D721Med (cell line): Measurements from ENCODE around the gene LDLRAD4.

Experiments
- DNase-seq: peaks from one replicate; pipeline ENCODE4 v3.0.0; 2011; ENCODE audit warnings: low spot score; ENCODE audit not compliant: insufficient read length
- FAIRE-seq: peaks from 2 replicates; lab custom pipeline; 2011; peaks lifted over from hg19 to GRCh38; lab: Jason Lieb, UNC
- TF ChIP-seq, protein P1 (sequence below): IDR thresholded peaks from 2 replicates; pipeline ENCODE4 v1.5.1; 2012; ENCODE audit warnings: mild to moderate bottlenecking, control low read depth; ENCODE audit not compliant: insufficient read depth; ENCODE audit errors: missing control alignments

The LDLRAD4 gene

GRCh38 chr18:13574355-13574754 lies 355.8 kb downstream of the LDLRAD4 start:
- FAIRE-seq (no peak), DNase-seq (no peak)
- TF ChIP-seq, protein P1, sequence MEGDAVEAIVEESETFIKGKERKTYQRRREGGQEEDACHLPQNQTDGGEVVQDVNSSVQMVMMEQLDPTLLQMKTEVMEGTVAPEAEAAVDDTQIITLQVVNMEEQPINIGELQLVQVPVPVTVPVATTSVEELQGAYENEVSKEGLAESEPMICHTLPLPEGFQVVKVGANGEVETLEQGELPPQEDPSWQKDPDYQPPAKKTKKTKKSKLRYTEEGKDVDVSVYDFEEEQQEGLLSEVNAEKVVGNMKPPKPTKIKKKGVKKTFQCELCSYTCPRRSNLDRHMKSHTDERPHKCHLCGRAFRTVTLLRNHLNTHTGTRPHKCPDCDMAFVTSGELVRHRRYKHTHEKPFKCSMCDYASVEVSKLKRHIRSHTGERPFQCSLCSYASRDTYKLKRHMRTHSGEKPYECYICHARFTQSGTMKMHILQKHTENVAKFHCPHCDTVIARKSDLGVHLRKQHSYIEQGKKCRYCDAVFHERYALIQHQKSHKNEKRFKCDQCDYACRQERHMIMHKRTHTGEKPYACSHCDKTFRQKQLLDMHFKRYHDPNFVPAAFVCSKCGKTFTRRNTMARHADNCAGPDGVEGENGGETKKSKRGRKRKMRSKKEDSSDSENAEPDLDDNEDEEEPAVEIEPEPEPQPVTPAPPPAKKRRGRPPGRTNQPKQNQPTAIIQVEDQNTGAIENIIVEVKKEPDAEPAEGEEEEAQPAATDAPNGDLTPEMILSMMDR, result no peak

DNA sequence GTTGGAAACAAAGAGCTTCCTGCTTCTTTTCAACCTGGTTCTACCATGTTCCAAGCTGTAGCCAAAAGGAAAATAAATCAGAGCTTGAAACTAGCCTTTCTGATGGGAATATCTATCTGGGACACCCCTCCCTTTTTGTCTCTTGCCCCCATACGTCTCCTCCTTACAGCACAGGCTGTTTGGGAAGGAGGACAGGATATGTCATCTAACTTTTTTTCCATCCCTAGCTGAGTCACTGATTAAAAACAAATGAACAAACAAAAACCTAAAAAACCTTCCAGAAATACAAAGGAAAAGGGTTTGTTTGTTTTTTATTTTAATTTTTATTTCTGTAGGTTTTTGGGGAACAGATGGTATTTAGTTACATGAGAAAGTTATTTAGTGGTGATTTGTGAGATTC lies 356.2 kb downstream of the LDLRAD4 start:
- TF ChIP-seq, protein P1, result no peak
- no peak for DNase-seq
- no peak for FAIRE-seq

DNA sequence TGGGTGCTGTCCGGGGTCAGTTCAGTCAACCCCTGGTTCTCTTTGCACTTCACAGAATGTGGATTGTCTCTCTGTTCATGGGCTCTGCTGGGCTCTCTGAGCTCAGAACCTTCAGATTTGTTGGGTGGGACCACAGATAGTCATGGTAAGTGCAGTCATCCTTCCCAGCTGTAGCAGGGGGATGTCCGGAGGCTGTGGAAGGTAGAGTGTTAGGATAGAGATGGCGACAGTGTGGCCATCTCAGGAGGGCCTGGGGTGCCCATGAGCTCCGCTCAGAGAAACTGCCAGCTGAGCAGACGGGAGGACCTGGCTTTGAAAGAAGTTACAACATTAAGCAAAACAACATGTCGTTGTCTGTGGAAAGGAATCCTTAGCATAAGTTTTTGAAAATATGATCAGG lies 358.0 kb downstream of the LDLRAD4 start:
- TF ChIP-seq, protein P1, result no peak
- DNase-seq (no peak), FAIRE-seq (no peak)

DNA sequence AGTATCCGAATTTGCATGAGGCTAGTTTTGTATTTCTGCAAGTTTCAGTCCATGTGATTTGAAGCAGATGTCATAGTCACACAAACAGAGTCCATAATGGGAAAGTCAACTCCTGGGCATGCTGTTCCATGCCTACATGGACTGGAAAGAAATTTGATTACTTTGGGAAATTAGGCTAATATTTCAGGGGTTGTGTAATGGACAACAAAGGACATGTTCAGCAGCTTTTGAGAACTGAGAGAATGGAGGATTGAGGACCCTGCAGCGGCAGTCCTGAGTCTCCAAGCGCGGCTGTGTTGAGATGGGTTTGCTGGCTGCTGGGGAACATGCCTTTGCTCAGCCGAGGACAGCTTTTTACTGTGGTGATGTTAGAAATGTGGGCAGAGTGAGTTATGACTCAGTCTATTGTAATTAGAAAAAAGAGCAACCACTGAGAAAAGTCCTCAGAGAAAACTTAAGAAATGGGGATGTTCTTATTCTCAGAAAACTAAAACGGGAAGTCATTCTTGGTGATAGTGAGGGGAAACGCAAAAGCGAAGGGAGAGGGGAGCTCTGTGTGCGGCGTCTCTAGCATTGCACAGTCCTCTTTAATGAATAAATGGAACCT lies 358.6 kb downstream of the LDLRAD4 start:
- FAIRE-seq (no peak), DNase-seq (no peak)
- TF ChIP-seq, protein P1, result no peak

GRCh38 chr18:13577781-13578180 lies 359.2 kb downstream of the LDLRAD4 start:
- TF ChIP-seq, protein P1, result no peak
- DNase-seq (no peak), FAIRE-seq (no peak)

DNA sequence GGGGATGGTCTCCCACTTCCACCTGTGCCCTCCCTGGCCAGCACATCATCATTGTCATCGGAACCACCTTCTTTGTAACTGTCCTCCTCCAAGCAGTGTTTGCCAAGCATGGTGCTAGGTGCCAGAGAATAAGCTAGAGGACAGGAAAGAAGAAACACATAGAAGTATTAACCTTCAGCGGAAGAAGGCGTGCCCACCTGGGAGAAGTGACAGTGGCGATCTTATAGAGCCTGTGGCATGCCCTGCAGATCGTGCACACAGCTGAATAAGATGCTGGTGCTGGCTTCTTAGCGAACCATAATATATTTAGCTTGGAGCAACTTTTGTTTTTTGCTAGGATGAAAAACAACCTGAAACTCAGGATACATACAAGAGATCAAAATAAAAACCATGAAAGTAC lies 359.8 kb downstream of the LDLRAD4 start:
- DNase-seq (no peak), FAIRE-seq (no peak)
- TF ChIP-seq, protein P1, result no peak

DNA sequence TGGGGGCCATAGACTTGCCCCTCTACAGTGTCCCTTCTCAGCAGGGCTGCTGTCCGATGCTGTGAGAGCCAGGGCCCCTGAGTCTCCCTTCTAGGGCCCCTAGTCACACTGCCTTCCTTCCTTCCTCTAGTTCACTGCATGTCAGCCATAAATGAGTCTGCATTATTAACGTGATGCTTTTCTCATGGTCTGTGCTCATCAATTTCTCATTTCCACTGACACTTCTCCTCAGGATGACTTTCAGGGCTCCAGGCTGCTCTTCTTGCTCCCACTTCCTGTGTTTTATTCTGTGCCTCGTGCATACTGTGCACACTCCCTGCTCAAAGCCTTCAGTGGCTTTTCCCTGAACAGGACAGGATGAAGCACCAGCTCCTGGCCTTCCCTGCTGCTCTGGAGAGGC lies 361.3 kb downstream of the LDLRAD4 start:
- TF ChIP-seq, protein P1, result no peak
- no peak for FAIRE-seq
- no peak for DNase-seq
